Stimulated activated CD4-positive, alpha-beta T cell treated with anti-CD3 and anti-CD28 coated beads, Interleukin-2, amount 100 ng/mL, for 4 hours (primary cell): Measurements from ENCODE around the gene SRBD1.

ENCODE experiments used
- DNase-seq: peaks from one replicate; pipeline ENCODE4 v3.0.0-alpha.2; 2020; ENCODE audit warnings: low read depth

SRBD1 gene

DNA sequence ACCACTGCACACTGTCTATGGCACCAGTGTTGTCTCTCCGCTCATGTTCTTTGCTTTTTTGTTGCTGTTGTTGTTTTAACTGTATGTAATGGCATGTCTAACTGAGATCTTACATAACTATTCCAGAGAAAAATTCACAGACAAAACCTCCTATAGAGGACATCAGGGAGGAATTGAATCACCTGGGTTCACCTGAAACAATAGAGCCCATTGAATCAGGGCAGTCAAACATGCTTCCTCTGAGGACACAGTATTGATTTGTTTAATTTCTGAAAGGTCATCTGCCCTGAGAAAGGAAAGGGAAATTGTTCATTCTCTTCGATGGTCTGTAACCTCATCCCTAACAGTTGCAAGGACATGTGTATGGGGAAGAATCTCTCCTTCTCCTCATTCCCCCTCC, 237.5 kb downstream of the SRBD1 start:
- DNase-seq = no peak

DNA sequence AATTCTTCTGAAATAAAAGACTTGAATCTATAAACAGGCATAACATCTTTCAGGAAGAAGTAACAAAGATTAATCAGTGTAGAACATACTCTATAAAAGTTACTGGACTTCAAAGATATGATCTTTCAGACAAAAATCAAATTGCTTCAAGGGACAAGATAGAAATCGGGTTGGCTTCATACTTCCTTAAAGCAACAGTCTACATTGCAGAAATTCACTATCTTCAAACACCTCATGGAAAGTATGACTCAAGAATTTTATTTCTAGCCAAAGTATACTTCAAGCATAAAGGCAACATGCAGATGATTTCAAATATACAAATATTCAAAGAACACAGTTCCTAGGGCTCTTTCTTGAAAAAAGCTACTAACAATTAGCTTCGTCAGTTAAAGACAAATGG, 240.7 kb downstream of the SRBD1 start:
- no peak for DNase-seq

DNA sequence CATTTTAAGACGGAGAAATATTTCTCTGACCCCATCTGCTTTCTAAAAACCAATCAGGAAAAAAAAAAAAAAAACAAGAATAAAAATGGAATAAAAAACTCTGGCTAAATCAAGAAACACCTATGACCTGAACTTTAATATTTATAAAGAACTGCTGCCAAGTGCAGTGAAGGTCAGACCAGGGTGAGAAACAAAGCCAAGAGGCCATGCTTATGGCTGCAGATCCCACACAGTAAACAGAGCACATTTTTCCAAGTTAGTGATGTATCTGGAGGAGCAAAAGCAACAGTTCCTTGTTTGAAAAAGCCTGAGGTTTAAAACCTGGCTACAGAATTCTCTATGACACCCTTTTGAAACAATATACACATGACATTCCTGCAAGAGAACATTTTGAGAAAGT, 242.3 kb downstream of the SRBD1 start:
- no peak for DNase-seq

DNA sequence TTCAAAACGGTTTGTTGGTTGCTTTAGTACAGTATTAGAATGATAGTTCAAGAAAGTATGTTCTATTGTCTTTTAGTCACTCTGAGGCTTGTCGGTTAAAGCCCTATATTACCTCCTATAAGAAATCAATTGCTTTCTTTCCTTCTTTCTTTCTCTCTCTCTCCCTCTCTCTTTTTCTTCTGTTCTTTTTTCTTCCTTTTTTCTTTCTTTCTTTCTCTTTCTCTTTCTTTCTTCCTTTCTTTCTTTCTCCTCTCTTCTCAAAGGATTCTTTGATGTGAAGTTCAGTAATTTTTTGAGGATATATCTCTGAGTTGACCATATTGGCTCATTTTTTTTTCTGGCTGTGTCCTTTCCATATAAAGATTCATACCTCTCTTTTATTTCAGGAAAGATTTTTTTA, 249.4 kb downstream of the SRBD1 start:
- no peak for DNase-seq

DNA sequence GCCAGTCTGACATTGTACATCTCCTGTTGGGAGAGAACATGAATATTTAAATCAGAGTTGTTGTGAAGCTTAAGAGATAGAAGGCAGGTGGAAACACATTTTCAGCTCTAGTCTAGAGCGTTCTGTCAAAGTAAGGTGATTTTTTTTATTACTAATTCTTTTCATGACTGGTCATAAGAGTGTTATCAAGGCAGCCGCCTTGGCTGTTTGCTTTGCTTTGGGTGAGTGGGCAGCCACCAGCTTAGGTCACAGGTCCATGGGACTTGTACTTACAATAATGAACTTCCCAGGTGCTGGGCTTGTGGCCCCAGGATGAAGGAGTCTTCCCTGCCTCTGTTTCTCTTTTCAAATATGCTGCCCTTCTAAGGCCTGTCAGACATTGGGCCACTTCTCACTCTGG, 256.3 kb downstream of the SRBD1 start:
- no peak for DNase-seq

DNA sequence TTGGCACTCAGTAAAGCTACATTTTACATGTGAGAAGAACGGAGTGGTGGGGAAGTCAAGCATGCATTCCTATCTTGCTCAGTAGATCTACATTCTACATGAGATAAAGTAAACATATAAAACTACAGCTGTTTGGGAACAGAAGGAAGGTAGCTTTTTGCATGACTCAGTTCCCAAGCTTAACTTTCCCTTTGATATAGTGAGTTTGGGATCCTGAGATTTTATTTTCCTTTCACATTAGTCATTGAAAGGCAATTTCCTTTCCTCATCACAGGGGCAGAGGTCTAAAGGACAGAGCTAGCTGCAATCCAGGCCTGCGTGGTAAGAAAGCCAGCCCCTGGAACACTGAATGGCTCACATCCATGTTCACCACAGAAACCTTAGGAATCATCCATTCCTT, 257.2 kb downstream of the SRBD1 start:
- no peak for DNase-seq

DNA sequence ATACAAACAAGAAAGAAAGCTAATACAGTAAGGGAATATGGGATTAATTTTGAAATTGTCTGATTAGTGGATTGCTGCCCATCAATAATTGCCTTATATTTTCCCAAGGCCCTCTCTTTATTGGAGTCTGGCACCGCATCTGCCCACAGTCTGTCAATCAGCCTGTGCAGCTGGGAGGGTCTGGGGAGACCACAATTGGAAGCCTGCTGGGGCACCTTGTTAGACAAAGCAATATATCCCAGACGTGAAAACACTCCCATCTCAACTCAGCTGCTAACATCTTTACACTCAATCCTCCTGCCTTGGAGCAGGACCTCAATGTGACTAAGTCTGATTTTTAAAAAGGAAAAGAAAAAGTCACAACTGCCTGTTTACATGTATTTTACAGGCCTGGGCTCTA, 258.6 kb downstream of the SRBD1 start:
- DNase-seq = no peak

DNA sequence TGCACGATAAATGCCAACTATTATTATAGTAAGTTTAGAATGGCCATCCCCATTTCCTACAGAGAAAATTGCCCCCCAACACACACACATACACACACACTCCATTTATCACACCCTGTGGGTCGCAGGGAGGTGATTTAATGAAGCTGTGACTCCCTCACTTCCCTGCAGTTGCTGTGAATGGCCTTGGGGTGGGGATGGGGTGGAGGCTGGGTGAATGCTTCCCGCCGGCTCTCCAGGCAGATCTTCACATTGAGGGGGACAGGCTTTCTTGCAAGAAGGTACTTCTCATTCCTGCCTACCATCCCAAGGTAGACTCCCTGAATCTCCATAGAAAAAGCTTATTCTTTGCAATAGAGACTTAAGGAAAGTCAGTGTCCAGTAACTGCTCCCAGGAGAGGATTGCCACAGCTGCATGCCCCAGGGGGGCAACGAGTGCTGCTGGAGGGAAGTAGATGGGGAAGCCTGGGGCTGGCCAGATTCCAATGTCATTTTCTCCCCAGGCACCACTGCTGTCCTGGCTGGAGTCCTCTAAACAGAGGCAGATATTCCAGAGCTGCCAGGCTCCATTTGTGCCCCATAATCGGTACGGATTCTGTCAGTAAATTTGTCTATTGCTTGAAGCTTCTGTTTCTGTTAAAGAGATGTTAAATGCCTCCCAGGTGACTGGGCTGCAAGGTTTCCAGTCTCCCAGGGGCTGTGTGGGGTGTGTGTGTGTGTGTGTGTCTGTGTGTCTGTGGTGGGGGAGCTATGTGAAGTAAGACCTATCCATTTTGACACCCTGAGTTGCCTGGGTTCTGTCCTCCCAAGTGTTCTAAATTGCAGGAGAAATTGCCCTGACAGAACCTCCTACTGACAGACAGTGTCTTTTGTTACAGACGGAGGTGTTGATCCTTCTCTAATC, 265.5 kb downstream of the SRBD1 start:
- DNase-seq = no peak

DNA sequence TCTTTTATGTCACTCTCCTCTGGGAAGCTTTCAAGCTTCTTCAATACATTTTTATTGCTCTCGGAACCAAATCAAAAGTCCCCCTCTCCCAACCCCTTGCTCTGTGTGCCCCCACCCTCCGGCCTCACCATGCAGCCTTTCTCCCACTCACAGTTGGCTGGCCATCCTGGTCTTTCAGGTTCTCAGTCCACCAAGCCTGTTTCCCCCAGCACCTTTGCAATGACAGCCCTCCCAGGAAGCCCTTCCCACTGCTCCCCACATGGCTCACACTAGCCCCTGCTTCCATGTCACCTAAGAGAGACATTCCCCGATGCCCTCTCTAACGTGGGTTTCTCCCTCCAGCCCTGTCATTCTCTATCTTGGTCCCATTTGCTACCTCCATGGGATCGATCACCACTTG, 266.6 kb downstream of the SRBD1 start:
- no peak for DNase-seq

DNA sequence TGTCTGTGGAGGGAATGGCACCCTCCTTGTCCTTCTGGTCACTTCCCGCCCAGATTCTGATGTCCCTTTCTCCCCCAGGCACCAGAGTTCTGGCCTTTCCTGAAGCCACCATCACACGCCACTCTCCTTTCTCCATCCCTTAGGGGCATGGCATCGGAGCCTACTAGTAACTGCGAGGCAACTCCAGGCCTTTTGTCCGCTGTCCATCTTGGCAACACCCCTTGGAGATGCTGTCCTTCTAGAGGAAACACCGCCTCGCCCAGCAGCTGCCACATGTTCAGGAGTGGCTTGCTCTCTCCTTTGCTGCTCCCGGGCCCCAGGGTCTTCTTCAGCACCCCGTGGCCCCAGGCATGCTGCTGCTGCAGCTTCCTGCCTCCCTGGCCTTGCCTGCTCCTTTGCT, 267.0 kb downstream of the SRBD1 start:
- no peak for DNase-seq

DNA sequence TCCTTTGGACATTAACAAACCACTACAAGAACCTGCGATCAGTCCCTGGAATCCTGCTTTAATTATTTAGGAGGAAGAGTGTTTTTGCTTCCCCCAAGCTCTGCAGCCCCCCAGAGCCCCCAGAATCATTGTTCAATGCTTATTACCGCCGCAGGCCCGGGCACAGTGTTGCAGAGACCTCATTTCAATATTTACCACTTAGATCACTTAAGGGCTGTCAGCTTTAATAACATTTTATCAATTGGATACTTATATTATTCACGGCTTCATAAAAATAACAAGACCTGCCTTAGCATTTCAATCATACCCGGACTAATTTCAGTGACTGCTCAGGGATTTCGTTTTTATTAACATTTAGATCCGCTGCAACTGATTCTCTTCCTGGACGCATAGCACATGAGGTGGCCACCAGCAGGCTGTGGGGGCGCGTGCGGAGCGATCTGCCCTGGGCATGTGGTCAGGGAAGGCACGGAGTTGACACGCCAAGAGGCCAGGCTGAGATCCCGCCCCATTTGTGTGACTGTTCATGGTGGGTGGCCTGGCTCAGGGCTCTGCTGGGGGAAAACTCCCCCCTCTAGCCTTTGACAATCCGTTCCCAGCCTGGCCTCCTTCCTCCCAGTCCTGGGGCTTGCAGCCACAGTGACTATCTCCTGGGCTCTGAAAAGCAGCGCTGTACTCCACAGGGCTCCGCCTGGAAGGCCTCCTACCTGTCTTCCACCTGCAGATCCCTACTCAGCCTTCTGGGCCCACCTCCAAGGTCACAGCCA, 267.6 kb downstream of the SRBD1 start:
- DNase-seq = no peak

DNA sequence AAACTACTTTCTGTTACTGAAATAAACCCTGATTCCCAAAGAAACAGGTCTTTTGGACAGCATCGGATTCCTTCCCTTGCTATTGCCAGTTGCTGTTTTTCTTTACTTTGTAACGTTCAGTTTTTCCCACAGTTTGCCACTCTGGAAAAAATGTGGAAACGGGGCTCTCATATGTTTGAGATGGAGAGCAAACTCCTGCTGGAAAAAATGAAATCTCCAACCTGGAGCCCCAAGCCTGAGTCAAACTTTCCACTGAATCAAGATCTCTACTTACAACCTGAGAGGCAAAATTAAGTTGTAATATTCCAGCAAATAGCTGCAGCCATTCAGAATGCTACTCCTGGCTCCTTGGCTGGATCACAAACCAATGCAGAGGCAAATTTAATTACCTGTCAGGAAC, 270.7 kb downstream of the SRBD1 start:
- DNase-seq = no peak

DNA sequence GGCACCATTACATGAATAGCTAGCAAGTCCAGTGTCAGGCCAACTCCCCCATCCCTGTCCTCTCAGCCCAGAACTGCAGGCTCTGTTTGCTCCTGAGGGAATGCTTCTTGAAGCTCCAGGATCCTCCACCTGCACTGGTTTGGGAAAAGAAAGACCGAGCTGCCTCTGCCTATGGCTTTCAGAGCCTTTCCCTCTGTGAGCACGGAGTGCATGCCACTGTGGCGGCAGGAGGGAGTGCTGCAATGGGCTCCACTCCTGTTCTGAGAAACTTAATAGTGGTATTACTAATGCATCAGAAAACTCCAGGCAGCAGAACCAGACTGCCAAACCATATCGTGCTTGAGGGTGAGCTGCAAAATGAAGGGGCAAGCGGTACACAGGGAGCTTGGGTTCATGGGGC, 271.8 kb downstream of the SRBD1 start:
- no peak for DNase-seq
